ENCODE data around the gene SMAP1.

The SMAP1 gene

DNA sequence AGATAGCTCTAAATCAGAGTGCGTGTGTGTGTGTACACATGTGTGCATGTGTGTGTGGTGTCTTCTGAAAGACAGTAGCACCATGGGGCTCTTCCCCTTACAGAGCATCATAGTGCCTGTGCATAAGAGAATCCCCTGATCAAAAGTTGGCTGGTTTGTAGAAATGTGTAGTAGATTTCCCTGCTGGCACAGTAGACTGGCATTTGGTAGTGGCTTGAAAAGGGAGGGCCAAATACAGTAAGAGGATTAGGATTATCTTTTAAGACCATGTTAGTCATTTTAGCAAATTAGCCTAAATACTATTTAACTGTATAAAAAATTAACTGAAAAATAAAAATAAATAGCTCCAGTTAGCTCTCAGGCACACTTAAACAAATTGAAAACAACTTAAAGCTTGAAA is 176.6 kb downstream of the SMAP1 start:
- ChIA-PET CTCF (interaction anchor here (1.1 to 2.3 kb wide), 5 partner anchors 12 to 22 kb away, joined by 3 to 7 read pairs (median 6); no protein-coding TSS in a partner anchor), POLR2A (no interaction called here)
- no peak for TF ChIP-seq CTCF (IDR thresholded peaks at IDR 0.05; ENCODE audit: control extremely low read depth, extremely low read depth, low read depth, missing control alignments)
- DNase-seq (ENCODE audit: extremely low spot score): no peak

DNA sequence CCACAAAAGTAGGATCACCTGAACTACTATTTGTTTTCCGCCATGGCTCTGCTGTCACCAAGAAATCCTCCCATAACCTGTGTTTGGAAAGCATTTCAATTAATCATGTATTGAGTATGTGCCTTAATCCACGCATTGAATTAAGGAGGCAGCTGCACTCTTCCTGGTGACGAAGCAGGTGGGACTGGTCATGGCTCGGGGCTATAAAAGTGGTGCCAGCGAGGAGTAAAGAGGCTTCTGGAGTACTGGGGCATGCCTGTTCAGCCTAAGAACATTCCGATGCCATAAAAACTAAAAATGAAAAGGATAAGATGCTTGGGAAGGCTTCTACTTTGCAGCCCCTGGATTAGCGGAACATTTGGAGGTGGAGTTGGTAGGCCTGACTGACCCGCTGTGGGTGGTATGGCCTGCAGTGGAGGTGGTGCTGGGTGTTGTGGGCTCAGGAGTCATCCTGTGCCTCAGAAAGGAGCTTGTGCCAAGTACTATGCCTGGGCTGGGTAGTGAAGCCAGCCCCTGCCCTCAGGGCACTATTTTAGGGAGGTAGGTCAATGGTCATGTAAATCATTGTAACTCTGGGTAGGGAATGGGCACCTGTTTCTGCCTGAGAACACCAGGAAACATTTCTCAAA is 178.6 kb downstream of the SMAP1 start:
- DNase-seq (ENCODE audit: extremely low spot score): no peak
- TF ChIP-seq CTCF (IDR thresholded peaks at IDR 0.05; ENCODE audit: control extremely low read depth, extremely low read depth, low read depth, missing control alignments): no peak
- CTCF ChIA-PET: interaction anchor here (2.3 kb wide), 1 partner anchor 11 kb away, joined by 7 read pairs; no protein-coding TSS in a partner anchor
- POLR2A ChIA-PET: no interaction called here

DNA sequence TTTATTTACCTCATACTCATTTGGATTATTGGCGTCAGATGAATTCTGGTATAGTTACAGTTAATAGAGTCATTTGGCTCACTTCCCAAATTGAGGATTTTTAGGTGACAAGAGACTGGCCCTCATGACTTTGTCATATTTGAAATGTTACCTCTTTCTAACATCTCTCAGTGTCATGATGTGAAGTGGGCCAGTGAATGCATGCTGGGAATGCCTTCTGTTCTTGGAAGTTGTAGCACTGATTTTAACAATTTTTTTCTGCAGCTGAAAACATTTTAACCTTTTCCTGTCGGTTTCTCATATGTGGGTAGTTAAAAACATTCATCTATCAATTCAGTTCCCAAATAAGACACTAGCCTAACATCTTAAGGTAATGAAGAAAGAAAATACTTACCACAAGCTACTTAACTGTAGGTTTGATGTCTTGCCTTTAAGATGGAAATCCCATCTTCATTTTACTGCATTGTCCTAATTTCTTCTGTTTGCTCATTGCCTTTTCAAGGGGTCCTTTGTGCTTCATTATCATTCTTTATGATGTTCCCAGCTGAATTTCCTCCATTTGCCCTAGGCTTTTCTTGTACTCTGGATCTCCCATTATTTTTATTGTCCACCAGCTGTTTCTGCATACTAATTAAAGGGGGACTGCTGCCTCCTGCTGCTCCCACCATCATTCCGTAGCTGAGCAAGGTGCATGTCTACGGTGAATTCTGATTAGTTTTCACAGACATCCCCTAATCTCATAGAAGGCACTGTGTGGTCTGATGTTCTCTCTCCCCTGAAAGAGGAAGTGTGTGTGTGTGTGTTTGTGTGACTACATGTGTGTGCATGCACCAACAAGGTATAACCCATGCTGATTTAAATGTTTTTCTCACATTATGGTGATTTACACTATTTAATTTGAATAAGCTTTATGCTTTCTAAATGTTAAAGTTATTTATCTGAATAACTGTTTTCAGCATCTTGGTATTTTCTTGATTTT is 179.7 kb downstream of the SMAP1 start:
- DNase-seq (ENCODE audit: extremely low spot score): no peak
- CTCF ChIA-PET: interaction anchor here (0.6 to 0.9 kb wide), 2 partner anchors 28 to 37 kb away, joined by 3 read pairs; no protein-coding TSS in a partner anchor
- POLR2A ChIA-PET: no interaction called here
- TF ChIP-seq CTCF (IDR thresholded peaks at IDR 0.05; ENCODE audit: control extremely low read depth, extremely low read depth, low read depth, missing control alignments): no peak

- ChIA-PET CTCF (no interaction called here), POLR2A (no interaction called here)
- no peak for DNase-seq (ENCODE audit: extremely low spot score)
- no peak for TF ChIP-seq CTCF (IDR thresholded peaks at IDR 0.05; ENCODE audit: control extremely low read depth, extremely low read depth, low read depth, missing control alignments)
These were observed 181.8 kb downstream of the SMAP1 start for GRCh38 chr6:70849348-70850069.

GRCh38 chr6:70852667-70853246 is 185.1 kb downstream of the SMAP1 start:
- TF ChIP-seq CTCF (IDR thresholded peaks at IDR 0.05; ENCODE audit: control extremely low read depth, extremely low read depth, low read depth, missing control alignments): no peak
- ChIA-PET POLR2A (no interaction called here), CTCF (no interaction called here)
- no peak for DNase-seq (ENCODE audit: extremely low spot score)

Data from GM10248 (cell line).